ENCODE data around the gene LRRC4C. TPM values are rescaled to one million over a fixed set of nuclear protein-coding genes. Genes with fewer than 3 reads are reported as not detected.

LRRC4C gene
- total RNA-seq, 1 experiment from 2014 or later, result not detected

DNA sequence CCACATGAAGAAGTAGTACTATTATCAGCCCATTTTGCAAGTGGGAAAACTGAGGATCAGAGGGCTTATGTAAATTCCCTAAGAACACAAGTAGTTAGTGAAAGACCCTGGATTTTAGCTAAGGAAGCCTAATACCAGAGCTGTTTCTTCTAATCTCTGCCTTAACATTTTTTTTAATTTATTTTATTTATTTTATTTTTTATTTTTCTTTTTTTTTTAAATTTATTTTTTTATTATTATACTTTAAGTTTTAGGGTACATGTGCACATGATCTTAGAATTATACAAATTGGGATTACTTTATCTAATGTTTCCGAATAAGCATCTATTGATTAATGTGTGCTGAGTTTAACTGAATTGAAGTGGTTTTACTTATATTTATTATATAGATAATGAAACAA, 1015.3 kb downstream of the LRRC4C start:
- no peak for DNase-seq (ENCODE audit: unreplicated experiment)
- POLR2A ChIA-PET, result no interaction called here
- Mint-ChIP-seq H3K27ac (ENCODE audit: low read depth, unreplicated experiment) (no peak overlapping the region), H3K4me3 (ENCODE audit: unreplicated experiment) (no peak overlapping the region), H3K36me3 (ENCODE audit: insufficient read depth, unreplicated experiment) (no peaks in the 10 kb centered on the region), H3K27me3 (ENCODE audit: insufficient read depth, unreplicated experiment) (no peaks in the 10 kb centered on the region), H3K9me3 (ENCODE audit: unreplicated experiment) (peaks cover 17% of the 10 kb centered on the region), H3K4me1 (ENCODE audit: insufficient read depth, unreplicated experiment) (no peaks in the 10 kb centered on the region)
- TF ChIP-seq, protein P1, sequence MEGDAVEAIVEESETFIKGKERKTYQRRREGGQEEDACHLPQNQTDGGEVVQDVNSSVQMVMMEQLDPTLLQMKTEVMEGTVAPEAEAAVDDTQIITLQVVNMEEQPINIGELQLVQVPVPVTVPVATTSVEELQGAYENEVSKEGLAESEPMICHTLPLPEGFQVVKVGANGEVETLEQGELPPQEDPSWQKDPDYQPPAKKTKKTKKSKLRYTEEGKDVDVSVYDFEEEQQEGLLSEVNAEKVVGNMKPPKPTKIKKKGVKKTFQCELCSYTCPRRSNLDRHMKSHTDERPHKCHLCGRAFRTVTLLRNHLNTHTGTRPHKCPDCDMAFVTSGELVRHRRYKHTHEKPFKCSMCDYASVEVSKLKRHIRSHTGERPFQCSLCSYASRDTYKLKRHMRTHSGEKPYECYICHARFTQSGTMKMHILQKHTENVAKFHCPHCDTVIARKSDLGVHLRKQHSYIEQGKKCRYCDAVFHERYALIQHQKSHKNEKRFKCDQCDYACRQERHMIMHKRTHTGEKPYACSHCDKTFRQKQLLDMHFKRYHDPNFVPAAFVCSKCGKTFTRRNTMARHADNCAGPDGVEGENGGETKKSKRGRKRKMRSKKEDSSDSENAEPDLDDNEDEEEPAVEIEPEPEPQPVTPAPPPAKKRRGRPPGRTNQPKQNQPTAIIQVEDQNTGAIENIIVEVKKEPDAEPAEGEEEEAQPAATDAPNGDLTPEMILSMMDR (IDR thresholded peaks at IDR 0.05; ENCODE audit: unreplicated experiment), result no peak
- CTCF ChIA-PET, result no interaction called here
- no TSS peak for BruUV-seq (replicated peaks)
- intact Hi-C loops (cut with micrococcal nuclease), result no loop called here

DNA sequence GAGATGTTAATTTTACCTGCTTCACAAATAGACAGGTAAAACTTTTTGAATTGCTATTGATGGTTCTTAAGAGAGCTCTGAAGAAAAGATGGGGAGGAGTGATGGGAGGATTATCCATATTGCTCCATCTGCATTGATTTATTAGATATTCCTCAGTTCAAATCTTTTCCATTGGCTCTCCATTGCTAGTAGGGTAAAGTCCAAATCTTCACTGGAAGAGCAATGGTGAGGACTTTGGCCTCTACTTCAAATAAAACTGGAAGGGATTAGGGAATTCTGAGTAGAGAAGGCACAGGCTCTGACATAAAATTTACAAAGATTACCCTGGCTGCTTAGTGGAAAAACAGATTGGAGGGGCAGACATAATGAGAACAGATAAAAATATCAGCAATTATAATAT, 1024.1 kb downstream of the LRRC4C start:
- intact Hi-C loops (cut with micrococcal nuclease), result no loop called here
- BruUV-seq (replicated peaks), result no TSS peak
- H3K27me3 Mint-ChIP-seq (ENCODE audit: insufficient read depth, unreplicated experiment), result no peaks in the 10 kb centered on the region
- H3K9me3 Mint-ChIP-seq (ENCODE audit: unreplicated experiment), result no peaks in the 10 kb centered on the region
- ChIA-PET CTCF (interaction anchor here (0.7 to 0.9 kb wide), 2 partner anchors 11 to 34 kb away, joined by 3 read pairs; no protein-coding TSS in a partner anchor), POLR2A (no interaction called here)
- H3K36me3 Mint-ChIP-seq (ENCODE audit: insufficient read depth, unreplicated experiment), result no peaks in the 10 kb centered on the region
- TF ChIP-seq, protein P1 (IDR thresholded peaks at IDR 0.05; ENCODE audit: unreplicated experiment), result no peak
- no peaks in the 10 kb centered on the region for H3K4me1 Mint-ChIP-seq (ENCODE audit: insufficient read depth, unreplicated experiment)
- H3K4me3 Mint-ChIP-seq (ENCODE audit: unreplicated experiment), result no peak overlapping the region
- DNase-seq (ENCODE audit: unreplicated experiment), result no peak
- no peak overlapping the region for H3K27ac Mint-ChIP-seq (ENCODE audit: low read depth, unreplicated experiment)

DNA sequence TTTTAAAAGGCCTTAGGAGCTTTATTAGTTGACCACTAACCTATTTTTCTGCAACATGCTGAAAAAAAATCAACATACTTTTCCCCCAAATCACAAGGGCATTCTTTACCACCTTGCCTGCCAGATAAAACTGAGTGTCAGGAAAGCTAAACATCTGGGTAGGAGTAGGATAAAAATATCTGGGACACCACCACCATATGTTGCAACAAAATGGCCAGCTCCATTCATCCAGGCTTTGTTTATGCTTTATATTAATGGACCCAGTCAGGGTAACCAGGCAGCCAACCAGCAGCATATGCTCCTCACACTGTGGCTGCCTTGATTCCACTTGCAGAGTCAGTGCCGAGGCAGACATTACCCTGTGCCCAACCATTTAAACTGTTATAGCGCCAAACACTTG, 1024.5 kb downstream of the LRRC4C start:
- ChIA-PET POLR2A (no interaction called here), CTCF (interaction anchor here (0.7 kb wide), 1 partner anchor 35 kb away, joined by 3 read pairs; no protein-coding TSS in a partner anchor)
- Mint-ChIP-seq H3K9me3 (ENCODE audit: unreplicated experiment) (no peaks in the 10 kb centered on the region), H3K4me3 (ENCODE audit: unreplicated experiment) (no peak overlapping the region), H3K27me3 (ENCODE audit: insufficient read depth, unreplicated experiment) (no peaks in the 10 kb centered on the region), H3K4me1 (ENCODE audit: insufficient read depth, unreplicated experiment) (no peaks in the 10 kb centered on the region), H3K27ac (ENCODE audit: low read depth, unreplicated experiment) (no peak overlapping the region), H3K36me3 (ENCODE audit: insufficient read depth, unreplicated experiment) (no peaks in the 10 kb centered on the region)
- intact Hi-C loops (cut with micrococcal nuclease), result no loop called here
- DNase-seq (ENCODE audit: unreplicated experiment), result no peak
- BruUV-seq (replicated peaks), result no TSS peak
- TF ChIP-seq, protein P1 (IDR thresholded peaks at IDR 0.05; ENCODE audit: unreplicated experiment), result no peak

DNA sequence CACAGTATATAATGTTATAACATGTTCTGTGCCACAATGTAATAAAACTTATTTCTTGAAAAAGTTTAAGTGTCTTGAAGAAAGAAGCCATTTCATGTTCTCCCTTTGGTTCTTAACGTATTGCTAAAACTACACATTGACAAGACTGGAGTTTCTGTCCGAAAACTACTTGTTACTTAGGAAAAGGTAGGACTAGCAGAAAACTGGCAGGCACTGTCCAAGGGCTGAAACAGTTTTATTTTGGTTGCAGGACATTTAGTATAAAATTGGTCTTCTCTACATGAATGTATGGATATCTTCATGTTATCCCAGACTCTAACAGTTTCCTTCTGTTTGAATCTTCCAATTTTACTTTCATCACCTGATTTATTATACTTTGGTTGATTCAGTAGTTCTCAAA, 1027.1 kb downstream of the LRRC4C start:
- Mint-ChIP-seq H3K9me3 (ENCODE audit: unreplicated experiment) (no peaks in the 10 kb centered on the region), H3K36me3 (ENCODE audit: insufficient read depth, unreplicated experiment) (no peaks in the 10 kb centered on the region), H3K27me3 (ENCODE audit: insufficient read depth, unreplicated experiment) (no peaks in the 10 kb centered on the region), H3K4me1 (ENCODE audit: insufficient read depth, unreplicated experiment) (no peaks in the 10 kb centered on the region), H3K27ac (ENCODE audit: low read depth, unreplicated experiment) (no peak overlapping the region), H3K4me3 (ENCODE audit: unreplicated experiment) (no peak overlapping the region)
- TF ChIP-seq, protein P1 (IDR thresholded peaks at IDR 0.05; ENCODE audit: unreplicated experiment), result no peak
- POLR2A ChIA-PET, result no interaction called here
- no peak for DNase-seq (ENCODE audit: unreplicated experiment)
- intact Hi-C loops (cut with micrococcal nuclease), result no loop called here
- CTCF ChIA-PET, result no interaction called here
- no TSS peak for BruUV-seq (replicated peaks)

Measured in MCF 10A (cell line).